GM21367 (cell line): ENCODE results near the gene RAC2.
A peak's percentile ranks its signal among the peaks of the same experiment; 100 is the strongest.

Experiments used
- ATAC-seq: cut with Tn5 transposase; IDR thresholded peaks from one replicate; pipeline ENCODE4 v1.9.1; 2021; ENCODE audit not compliant: unreplicated experiment

Gene RAC2

DNA sequence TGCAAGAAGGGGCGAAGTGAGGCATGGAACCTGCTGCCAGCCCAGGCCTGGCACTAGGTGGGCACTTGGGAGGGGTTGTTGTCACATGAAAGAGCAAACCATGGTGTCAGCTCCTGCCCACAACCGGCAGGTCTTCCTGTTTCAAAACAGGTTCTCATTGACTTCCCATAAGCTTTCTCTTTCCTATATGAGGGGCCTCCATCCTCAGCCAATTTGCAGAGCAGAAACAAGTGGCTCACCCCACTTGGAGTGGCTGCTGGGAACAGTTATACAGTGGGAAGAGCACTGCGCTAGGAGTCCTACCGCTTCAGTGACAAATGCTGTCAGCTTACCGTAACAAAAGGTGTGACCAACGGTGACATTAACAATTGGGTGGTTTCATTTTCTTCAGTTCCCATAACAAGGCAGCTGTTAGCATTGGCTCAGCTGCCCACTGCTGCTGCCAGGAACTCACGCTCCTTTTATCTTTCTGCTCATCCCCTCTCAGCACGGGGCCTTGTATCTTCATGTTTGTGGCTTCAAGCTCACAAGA is 21.6 kb downstream of the RAC2 start:
- ATAC-seq, result no peak

DNA sequence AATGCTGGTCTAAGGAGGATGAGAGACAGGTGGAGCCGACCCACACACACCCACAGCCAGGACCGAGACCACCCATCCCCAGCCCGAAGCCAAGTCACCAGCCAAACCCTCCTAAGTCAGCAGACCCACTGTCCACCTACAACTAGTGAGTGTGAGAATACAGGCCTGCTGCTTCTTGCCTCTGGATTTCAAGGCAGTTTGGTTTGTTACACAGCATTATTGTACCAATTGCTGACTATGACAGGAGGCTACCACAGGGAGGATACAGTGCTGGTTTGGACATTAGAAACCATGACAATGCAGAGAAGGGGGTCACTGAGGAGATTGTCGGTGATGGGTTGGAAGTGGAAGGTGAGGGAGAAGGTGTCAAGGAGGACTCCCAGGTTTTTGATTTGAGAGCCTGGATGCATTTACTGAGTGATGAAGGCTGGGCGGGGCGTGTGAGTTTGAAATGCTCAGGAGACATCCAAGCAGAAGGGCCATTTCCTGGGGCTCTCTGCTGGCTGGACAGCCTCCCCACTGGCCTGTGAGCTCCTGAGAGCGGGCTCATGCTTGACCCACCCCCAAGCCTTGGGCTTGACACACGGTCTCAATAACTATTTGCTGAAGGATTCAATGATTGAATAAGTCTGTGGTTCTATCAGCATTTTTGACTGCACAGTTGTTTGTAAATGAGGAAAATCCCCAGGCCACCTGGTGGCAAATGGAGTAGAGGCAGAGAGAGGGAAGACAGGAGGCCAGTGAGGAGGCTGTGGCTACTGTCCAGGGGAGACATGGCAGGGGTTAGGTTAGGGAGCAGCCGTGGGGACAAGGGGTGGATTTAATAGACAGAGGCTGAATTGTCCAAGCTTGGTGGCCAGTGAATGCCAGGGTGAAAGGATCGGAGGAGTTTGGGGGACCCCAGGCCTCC is 22.4 kb downstream of the RAC2 start:
- ATAC-seq, result no peak

DNA sequence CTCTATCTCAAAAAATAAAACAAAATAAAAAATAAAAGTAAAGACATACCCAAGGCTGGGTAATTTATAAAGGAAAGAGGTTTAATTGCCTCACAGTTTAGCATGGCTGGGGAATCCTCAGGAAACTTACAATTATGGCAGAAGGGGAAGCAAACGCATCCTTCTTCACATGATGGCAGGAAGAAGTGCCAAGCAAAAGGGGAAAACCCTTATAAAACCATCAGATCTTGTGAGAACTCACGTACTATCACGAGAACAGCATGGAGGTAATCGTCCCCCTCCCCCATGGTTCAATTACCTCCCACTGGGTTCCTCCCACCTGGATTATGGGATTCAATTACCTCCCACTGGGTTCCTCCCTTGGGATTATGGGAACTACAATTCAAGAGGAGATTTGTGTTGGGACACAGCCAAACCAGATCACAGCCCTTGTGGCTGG is 23.5 kb downstream of the RAC2 start:
- no peak for ATAC-seq

DNA sequence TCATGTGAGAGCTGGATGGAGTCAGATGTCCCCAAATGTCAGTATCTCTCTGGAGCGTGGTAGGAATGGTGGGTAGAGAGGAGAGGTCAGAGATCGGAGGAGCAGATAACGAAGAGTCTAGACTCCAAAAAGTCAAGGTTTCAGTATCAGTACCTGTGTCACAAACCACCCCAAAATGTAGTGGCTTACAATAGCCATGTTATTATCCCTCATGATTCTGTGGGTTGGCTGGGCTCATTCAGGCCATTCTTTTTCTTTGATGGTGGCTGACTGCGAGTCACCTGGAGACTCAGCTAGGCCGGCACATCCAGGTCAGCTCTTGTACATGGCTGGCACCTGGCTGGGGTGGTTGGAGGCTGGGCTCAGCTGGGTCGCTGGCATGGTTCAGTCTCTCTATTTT is 24.5 kb downstream of the RAC2 start:
- no peak for ATAC-seq

DNA sequence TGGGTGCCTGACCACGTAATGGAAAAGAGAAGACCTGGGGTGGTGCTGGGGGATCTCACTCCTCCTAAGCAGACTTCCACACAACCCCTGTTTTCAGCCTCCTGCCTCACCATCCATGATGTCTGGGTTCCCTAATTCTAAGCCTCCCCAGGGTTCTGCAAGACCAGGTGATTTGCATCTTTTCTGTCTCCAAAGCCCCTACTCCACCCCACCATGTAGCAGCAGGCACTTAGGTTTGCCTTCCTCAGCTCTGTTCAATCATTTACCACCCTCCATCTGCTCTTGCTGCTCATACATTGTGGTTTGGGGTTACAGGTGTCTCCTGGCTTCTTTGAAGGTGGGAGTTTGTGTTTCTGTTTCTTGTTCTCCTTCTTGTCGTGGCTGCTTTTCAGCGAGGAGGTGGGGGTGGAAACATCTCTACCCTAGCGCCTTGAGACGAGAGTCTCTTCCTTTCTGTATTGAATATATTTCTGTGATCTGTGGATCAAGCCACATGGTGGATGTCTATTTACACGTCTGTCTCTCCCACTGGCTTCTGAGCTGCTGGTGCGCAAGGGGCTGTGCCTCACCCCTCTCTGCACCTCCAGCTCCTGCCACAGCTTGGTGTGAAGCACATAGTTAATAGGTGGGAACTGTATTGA is 25.2 kb downstream of the RAC2 start:
- ATAC-seq, result peak; percentile 49

DNA sequence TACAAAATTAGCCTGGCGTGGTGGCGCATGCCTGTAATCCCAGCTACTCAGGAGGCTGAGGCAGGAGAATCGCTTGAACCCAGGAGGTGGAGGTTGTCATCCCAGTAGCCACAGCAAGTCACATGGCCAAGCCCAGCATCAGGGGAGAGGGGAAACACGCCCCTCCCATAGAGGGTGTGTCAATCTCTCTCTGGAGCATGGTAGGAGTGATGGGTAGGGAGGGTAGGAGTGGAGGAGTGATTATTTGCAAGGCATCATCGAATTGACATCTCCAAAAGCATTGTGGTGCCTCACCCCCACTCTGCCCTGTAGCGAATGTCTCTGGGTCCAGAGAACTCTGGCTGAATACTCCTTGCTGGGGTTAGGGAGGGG is 25.7 kb downstream of the RAC2 start:
- no peak for ATAC-seq

DNA sequence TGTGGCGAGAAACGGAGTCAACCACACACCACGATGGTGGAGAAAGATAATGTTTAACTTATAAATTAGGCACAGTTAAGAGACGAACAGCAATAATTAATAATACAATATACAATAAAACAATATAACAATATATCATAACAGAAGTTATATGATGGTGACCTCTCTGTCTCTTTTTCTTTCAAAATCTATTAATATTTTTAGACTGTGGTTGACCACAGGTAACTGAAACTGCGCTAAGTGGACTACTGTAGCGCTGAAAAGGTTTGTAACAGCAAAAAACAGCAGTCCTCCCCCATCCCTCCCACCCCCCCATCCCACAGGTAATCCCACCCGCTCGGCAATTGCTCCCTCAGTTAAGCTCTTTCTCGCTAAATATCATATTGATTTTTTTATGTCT is 28.2 kb downstream of the RAC2 start:
- no peak for ATAC-seq

DNA sequence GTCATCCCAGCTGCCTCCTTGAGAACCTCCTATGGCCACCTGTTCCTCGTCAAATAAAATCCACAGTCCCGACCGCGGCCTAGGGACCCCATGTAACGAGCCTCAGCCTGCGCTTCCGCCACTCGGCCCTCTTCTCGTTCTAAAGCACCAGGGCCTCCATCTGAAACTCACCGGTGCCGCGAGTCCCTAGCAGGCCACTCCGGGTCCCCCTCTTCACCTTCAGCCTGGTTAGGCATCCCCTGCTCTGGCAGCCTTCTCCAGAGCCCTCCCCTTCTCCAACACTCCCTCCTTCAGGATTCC is 29.4 kb downstream of the RAC2 start:
- no peak for ATAC-seq

DNA sequence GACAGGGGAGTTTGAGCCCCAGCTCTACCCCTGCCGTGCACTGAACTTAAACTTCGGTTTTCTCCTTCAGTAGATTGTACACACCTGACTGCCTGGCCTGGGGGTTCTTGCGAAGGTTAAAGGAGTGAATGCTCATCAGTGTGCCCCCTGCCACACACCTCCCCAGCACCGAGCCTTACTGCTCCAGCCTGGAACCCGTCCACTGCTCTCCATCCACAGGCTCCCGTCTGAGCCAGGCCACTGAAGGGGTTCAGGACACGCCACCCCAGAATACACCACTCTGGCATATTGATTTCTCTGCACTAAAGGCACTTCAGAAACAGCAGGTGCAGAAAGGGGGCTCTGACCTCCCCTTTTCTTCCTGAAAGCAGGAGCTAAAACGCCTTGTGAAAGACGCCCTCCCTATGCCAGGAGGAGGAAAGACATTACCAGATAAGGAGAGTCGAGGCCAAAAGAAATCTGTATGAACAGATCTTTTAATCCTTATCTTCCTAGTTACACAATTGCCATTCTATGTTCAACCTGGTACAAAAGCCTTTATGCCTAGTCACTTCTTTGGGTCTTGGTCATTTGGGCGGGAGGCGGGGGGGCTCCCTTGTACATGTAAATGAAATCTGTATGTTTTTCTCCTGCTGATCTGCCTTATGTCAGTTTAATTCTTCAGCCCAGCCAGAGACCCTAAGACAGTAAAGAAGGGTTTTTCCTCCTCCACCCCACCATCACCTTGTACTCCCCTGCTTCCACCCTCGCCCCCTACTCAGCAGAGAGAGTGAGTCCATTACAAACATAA is 29.9 kb downstream of the RAC2 start:
- no peak for ATAC-seq

DNA sequence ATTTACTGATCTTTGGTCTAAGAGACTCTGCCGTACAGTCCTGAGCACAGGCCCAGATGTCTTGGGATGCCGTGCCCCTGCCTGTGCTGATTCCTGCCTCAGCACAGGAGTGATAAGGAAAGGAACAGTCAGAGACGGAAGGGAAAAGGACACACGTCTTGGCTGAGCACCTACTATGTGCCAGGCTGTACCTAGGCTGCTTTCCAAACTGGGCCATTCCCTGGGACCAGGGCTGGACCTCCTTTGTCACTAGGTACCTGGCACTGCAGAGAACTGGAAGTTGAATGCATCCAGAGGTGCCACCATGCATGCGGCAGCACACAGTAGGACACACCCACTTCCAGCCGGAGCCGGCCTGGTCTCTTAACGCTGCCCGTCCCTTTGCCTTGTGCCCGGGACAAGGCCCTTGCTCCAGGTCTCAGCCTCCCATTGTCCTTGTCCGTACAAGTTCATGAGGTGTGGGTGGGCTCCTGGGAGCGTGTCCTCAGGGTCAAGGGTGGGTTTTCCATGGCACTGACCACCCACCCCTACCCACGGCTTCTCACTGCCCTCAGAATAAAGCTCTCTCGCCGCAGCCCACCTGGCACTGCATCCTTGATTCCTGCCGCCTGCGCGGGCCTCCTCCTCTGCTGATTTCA is 30.7 kb downstream of the RAC2 start:
- no peak for ATAC-seq

DNA sequence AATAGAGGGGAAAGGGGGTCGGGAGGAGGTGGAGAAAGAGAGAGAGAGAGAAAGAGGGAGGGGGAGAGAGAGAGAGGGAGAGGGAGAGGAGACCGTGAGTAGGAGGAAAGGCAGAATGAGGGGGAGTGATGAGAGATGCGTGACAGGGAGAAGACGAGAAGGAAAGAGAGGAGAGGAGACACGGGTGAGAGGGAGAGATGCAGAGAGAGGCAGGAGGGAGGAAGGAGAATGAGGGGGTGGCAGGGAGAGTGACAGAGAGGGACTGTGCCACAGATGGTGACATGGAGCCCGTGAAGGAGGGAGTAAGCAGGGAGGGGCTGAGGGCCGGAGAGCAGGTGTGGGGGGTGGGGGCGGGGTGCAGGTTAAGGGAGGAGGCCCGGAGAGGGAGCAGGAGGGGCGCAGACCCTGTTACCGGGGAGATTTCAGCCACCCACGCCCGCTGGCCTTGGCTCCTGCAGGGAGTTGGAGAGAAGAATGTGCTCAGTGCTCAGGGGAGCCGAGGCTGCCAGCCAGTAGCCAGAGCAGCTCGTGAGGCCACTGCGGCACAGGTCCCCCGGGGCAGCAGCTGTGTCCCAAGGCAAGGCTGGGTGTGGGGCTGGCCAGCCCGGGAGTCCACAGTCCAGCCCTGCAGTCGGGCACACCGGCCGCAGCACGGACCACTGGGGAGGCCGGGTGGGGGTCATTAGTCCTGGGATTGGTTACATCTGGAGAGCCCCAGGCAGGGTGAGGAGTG is 31.7 kb downstream of the RAC2 start, which contains the start of gene SSTR3:
SSTR3 (minus strand) TSS at position 304 of the 733 bp plus-strand sequence. CDS start 4,674 bp downstream, outside the sequence.
- no peak for ATAC-seq

DNA sequence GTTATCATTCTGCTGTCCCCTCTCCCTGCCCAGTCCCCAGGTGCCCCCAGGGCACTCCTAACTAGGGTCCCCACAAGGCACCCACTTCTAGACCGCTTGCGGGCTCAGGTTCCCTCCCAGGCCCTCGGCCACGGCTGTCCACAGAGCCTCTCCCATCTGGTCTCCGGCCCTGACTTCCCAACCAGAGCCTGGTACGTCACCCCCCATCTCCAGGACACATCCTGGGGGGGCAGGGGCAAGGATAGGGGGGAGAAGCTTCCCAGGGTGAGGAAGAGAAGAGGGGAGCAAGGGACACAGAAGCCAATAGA is 32.2 kb downstream of the RAC2 start:
- ATAC-seq, result no peak

DNA sequence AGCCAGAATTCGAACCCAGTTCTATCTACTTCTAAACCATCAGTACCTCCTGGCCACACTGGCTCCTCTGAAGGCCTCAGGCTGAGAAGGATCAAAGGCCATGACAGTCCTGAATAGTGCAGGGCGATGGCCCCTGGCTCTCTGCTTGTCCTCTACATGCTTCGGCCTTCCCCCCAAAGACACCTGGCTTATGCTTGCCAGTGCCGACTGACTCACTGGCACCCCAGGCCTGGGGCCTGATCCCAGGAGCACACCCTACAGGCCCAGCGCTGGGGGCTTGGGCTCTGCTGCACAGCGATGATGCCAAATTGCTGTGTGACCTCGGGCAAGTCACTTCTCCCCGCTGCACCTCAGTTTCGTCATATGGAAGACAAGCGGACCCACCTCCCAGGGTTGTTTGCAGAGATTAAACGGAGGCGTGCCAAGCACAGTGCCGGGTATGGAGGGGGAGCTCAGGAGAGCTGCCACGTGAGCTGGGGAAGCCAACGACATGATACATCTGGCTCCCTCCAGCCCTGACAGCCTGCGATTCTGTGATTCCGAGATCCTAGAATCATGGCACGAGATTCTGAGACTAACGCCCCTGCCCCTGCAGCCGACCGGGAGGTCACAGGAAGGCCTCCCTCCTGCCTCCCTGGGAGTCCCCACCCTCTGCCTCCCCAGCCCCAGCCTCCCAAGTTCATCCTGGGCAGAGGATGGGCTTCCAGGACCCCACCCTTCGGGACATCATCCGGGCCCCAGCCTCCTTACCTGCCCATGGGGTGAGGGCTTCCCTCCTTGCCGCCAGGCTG is 32.8 kb downstream of the RAC2 start:
- ATAC-seq, result no peak

DNA sequence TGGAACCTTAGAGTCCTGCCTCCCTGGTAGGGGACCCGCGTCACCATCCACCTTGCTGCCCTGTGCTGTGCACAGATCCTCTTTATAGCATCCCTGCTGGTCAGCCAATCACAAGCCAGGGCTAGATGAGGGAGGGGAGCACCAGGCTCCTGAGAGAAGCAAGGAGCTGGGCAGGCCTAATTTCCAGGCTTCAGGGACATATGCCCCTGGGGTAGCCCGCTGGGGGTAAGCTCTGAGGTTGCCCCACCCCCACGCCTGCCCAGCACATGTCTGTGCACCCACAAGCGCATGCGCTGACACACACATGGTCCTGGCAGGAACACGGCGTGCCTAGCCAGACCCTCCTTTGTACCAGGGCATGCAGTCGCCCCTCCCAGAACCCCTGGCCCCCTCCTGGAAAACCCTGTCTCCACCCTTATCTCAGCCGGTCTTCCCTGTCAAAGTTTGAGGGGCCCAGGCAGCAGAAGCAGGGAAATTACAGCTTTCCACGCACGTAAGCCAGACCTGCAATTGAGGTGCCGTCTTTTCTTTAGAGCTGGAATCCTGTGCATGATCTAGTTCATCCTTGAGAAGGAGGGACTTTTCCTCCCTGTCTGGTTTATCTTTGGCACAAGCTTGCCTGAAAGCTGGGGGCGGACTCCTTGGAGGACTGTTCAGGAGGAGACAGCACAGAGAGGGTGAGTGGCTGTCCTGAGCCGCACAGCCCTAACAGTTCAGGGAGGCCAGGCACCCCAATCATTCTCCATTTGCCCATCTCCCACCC is 33.8 kb downstream of the RAC2 start:
- no peak for ATAC-seq

DNA sequence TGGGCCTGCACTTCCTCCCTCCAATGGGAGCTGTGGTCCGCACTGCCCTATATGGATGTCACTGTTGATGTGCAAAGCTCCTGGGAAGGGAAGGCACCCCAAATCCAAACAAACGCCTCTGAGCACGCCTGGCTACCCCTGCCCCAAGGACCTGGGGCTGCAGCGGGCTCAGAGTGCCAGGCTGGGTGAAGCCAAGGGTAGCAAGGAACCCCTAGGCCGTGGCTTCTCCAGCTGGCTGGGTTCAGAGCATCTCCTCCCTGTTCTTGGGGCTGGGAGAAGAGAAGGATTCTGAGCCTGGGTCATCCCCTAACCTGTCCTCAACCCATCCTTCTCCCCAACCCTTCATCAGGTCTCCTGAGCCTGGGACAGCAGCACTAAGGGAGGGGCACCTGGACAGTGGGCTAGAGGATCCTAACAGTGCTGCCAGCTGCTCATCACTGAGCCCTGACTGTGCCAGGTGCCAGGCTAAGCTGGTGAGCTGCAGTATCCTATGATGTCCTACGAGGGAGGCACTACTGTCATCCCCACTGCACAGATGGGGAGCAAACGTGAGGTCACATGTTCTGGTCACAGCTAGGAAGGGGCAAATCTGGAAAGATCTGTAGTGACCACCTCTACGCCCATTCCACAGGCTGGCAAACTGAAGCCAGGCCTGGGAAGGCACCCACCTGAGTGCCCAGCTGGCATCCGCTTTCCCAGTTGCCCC is 34.8 kb downstream of the RAC2 start:
- no peak for ATAC-seq

DNA sequence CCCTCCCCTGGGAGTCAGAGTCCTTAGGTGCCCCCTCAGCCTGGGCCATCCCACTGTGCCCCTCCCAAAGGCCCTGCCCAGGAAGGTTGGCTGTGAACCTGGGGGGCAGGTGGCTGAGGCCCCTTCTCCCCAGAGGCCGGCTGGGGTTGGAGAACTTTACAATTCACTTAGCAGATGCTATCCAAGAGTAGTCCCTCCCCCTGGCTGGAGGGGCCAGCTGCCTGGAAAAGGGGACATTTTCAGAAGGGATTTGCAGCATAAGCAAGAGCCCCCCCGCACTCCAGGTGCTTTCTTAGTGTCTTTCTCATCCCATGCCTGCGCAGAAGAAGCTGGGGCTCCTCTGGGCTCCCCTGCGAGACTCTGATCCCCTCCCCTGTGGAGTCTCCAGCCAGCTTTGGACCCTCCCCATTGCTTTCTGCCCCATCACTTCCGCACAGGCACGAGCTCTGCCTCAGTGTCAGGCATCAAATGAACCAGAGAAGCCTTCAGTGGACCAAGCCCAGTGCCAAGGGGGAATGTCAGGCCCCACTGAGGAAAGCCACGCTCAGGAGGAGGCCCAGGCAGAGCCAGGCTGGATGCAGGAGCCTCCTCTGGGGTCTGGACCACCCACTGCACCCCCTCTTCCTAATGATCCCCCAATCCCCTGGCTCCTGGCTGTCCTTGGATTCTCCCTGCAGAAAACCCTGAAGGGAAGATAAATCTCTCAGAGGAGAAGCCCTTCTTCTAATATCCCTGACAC is 35.5 kb downstream of the RAC2 start:
- no peak for ATAC-seq

DNA sequence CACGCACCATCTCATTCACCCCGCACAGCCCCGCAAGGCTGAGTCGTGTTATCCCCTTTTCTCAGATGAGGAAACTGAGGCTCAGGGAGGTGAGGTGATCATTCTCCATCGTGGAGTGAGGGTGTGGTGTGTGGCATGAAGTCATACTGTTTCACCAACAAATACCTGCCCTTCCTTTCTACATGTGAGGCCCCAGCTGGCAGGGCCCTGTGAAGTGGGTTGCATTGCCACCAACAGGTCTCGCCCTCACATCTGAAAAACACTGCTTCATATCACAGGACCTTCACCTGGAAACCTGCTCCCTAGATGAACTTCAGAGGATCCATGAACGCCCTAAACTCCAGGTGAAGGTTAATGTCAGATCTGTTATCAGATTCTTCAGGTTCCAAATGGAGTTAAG is 36.1 kb downstream of the RAC2 start:
- no peak for ATAC-seq
